ENCODE results near the gene MYOCOS.

Gene MYOCOS

DNA sequence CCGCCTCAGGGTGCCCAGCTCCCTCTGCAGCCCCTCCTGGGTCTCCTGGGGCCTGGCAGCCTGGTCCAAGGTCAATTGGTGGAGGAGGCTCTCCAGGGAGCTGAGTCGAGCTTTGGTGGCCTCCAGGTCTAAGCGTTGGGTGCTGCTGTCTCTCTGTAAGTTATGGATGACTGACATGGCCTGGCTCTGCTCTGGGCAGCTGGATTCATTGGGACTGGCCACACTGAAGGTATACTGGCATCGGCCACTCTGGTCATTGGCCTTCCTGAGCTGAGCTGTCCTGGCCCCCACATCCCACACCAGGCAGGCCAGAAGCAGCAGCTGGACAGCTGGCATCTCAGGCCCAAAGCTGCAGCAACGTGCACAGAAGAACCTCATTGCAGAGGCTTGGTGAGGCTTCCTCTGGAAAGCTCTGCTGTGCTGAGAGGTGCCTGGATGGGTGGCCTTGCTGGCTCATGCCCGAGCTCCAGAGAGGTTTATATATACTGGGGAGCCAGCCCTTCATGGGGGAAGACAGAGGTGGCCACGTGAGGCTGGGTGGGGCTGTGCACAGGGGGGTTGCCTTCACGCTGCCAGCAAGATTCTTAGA is 30.3 kb downstream of the MYOCOS start, which contains the start of gene MYOC:
MYOC (minus strand) TSS at position 455 of the 589 bp plus-strand sequence; CDS start at position 378, 77 bp downstream.
- WGBS, 2 donors (ENCODE audit: extremely low coverage in 2 of 2, insufficient read length in 2 of 2, insufficient replicate concordance in 1 of 2) = no CpG with 5 or more reads among the region's 8 CpGs
- peaks cover 0 to 4% of the 10 kb centered on the region in 2 donors for H3K4me1 ChIP-seq (ENCODE audit: control insufficient read depth in 2 of 2, insufficient read depth in 1 of 2, low read depth in 1 of 2, low read length in 2 of 2)

DNA sequence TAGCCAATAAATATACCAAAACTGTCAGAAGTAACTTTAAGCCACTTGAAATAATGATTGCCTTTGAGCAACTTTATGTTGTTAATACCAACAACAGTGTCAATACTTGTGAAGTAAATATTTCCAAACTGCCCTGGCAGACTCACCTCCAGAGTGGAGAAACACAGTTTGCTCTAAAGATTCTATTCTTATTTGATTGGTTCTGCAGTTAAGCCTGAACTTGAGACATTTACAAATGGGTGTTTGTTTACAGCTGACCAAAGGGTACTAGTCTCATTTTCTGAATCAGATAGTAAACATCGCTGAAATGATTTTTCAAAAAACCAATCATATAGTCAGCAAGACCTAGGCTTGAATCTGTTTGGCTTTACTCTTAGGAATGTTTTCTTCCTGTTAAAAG is 31.8 kb downstream of the MYOCOS start:
- Histone ChIP-seq H2BK5ac (ENCODE audit: low read length) (no peak overlapping the region), H3K4me3 (ENCODE audit: low read length in 2 of 2) (no peak overlapping the region), H3K23ac (ENCODE audit: low read depth, low read length, poor library complexity) (no peak overlapping the region), H3K4me1 (ENCODE audit: control insufficient read depth in 2 of 2, insufficient read depth in 1 of 2, low read depth in 1 of 2, low read length in 2 of 2) (peaks cover 0 to 4% of the 10 kb centered on the region in 2 donors), H4K91ac (ENCODE audit: low read depth, low read length, poor library complexity) (no peak overlapping the region), H2BK15ac (ENCODE audit: low read length) (no peak overlapping the region), H4K8ac (ENCODE audit: low read depth, low read length) (no peak overlapping the region), H2AFZ (ENCODE audit: low read length) (peak overlapping the region; percentile 74), H3K9me3 (replicated peaks in 1 of 2; ENCODE audit: control insufficient read depth in 2 of 2, insufficient read depth in 1 of 2, low read depth in 1 of 2, low read length in 2 of 2) (no peaks in the 10 kb centered on the region), H3K27ac (replicated peaks; ENCODE audit: low read length) (no peak overlapping the region), H3K36me3 (replicated peaks in 1 of 2; ENCODE audit: control insufficient read depth in 2 of 2, insufficient read depth in 2 of 2, low read length in 2 of 2) (no peaks in the 10 kb centered on the region), H3K14ac (ENCODE audit: low read length) (no peak overlapping the region), H3K27me3 (ENCODE audit: control insufficient read depth in 3 of 3, insufficient read depth in 3 of 3, low read depth in 1 of 3, low read length in 3 of 3) (peaks cover 0 to 15% (median 0%) of the 10 kb centered on the region in 3 experiments), H3K79me1 (ENCODE audit: low read depth, low read length) (no peaks in the 10 kb centered on the region), H3K18ac (ENCODE audit: low read length) (no peak overlapping the region), H2AK5ac (ENCODE audit: low read depth, low read length) (no peak overlapping the region), H2BK120ac (ENCODE audit: low read depth, low read length) (no peak overlapping the region), H3K4me2 (ENCODE audit: insufficient read depth, low read length, poor library complexity, severe bottlenecking) (no peak overlapping the region), H3K9ac (ENCODE audit: low read depth, low read length, poor library complexity) (no peak overlapping the region), H2BK12ac (ENCODE audit: low read length) (no peak overlapping the region), H3K4ac (ENCODE audit: low read length) (no peak overlapping the region)
- WGBS, 2 donors (ENCODE audit: extremely low coverage in 2 of 2, insufficient read length in 2 of 2, insufficient replicate concordance in 1 of 2) = no CpG with 5 or more reads among the region's 1 CpG
- DNase-seq (ENCODE audit: low spot score) = no peak

More for the DNA sequence above, 30.3 kb downstream of the MYOCOS start, which contains the start of gene MYOC:
- Histone ChIP-seq H3K18ac (ENCODE audit: low read length) (no peak within 1 kb of the TSS), H2BK120ac (ENCODE audit: low read depth, low read length) (no peak within 1 kb of the TSS), H2BK15ac (ENCODE audit: low read length) (peak within 1 kb of the TSS; percentile 8), H3K27me3 (ENCODE audit: control insufficient read depth in 3 of 3, insufficient read depth in 3 of 3, low read depth in 1 of 3, low read length in 3 of 3) (peaks cover 0 to 15% (median 0%) of the 10 kb centered on the region in 3 experiments), H2BK12ac (ENCODE audit: low read length) (no peak within 1 kb of the TSS), H2AFZ (ENCODE audit: low read length) (no peak within 1 kb of the TSS), H3K23ac (ENCODE audit: low read depth, low read length, poor library complexity) (no peak within 1 kb of the TSS), H3K9me3 (replicated peaks in 1 of 2; ENCODE audit: control insufficient read depth in 2 of 2, insufficient read depth in 1 of 2, low read depth in 1 of 2, low read length in 2 of 2) (no peaks in the 10 kb centered on the region), H2AK5ac (ENCODE audit: low read depth, low read length) (no peak within 1 kb of the TSS), H2BK5ac (ENCODE audit: low read length) (peak within 1 kb of the TSS; percentile 4), H3K36me3 (replicated peaks in 1 of 2; ENCODE audit: control insufficient read depth in 2 of 2, insufficient read depth in 2 of 2, low read length in 2 of 2) (no peaks in the 10 kb centered on the region), H3K4ac (ENCODE audit: low read length) (no peak within 1 kb of the TSS), H3K79me1 (ENCODE audit: low read depth, low read length) (no peaks in the 10 kb centered on the region), H3K4me3 (ENCODE audit: low read length in 2 of 2) (peak within 1 kb of the TSS in 1 of 2 donors; percentile 25), H4K91ac (ENCODE audit: low read depth, low read length, poor library complexity) (no peak within 1 kb of the TSS), H4K8ac (ENCODE audit: low read depth, low read length) (no peak within 1 kb of the TSS), H3K14ac (ENCODE audit: low read length) (no peak within 1 kb of the TSS), H3K9ac (ENCODE audit: low read depth, low read length, poor library complexity) (no peak within 1 kb of the TSS), H3K27ac (replicated peaks; ENCODE audit: low read length) (no peak within 1 kb of the TSS), H3K4me2 (ENCODE audit: insufficient read depth, low read length, poor library complexity, severe bottlenecking) (no peak within 1 kb of the TSS)
- no peak for DNase-seq (ENCODE audit: low spot score)

DNA sequence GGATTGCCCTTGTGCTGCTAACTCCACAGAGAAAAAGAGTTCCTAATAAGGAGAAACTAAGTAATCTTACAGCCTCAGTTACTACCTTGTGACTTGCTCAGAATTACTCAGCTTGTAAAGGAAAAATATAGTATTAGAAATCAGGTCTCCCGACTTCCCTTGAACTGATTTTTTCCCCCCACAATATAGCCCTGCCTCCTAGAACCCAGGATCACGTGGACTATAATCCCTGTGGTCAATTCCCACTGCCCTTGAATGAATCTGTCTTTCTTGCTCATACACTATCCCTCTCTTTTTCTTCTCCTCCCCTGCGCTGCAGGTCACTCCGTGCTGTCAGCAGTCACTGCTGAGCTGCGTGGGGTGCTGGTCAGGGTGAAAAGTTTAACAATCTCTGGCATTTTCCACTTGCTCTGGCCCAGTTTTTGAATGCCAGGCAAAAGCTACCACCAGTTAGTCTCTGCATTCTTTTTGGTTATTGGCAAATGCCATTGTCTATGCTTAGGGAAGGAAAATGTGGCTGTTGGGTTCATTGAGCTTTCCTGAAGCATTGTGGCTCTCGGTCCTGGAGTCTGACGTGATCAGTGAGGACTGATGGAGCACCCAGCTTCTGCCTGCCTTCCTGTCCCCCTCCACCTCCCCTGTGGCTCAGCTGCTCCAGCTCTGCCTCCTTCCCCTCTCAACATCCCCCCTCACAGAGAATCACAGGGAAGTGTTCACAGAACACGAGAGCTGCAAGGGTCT is 32.3 kb downstream of the MYOCOS start:
- no peak overlapping the region for H2BK120ac ChIP-seq (ENCODE audit: low read depth, low read length)

More for the DNA sequence above, 32.3 kb downstream of the MYOCOS start:
- Histone ChIP-seq H3K4ac (ENCODE audit: low read length) (no peak overlapping the region), H3K27ac (replicated peaks; ENCODE audit: low read length) (no peak overlapping the region), H2BK12ac (ENCODE audit: low read length) (no peak overlapping the region), H4K91ac (ENCODE audit: low read depth, low read length, poor library complexity) (no peak overlapping the region), H3K4me2 (ENCODE audit: insufficient read depth, low read length, poor library complexity, severe bottlenecking) (no peak overlapping the region), H2AK5ac (ENCODE audit: low read depth, low read length) (no peak overlapping the region), H4K8ac (ENCODE audit: low read depth, low read length) (no peak overlapping the region), H3K4me3 (ENCODE audit: low read length in 2 of 2) (no peak overlapping the region), H3K23ac (ENCODE audit: low read depth, low read length, poor library complexity) (no peak overlapping the region), H3K36me3 (replicated peaks in 1 of 2; ENCODE audit: control insufficient read depth in 2 of 2, insufficient read depth in 2 of 2, low read length in 2 of 2) (no peaks in the 10 kb centered on the region), H3K9ac (ENCODE audit: low read depth, low read length, poor library complexity) (no peak overlapping the region), H3K79me1 (ENCODE audit: low read depth, low read length) (no peaks in the 10 kb centered on the region), H2BK15ac (ENCODE audit: low read length) (no peak overlapping the region), H3K14ac (ENCODE audit: low read length) (no peak overlapping the region), H2AFZ (ENCODE audit: low read length) (peak overlapping the region; percentile 74), H3K4me1 (ENCODE audit: control insufficient read depth in 2 of 2, insufficient read depth in 1 of 2, low read depth in 1 of 2, low read length in 2 of 2) (peaks cover 0 to 4% of the 10 kb centered on the region in 2 donors), H2BK5ac (ENCODE audit: low read length) (no peak overlapping the region), H3K18ac (ENCODE audit: low read length) (no peak overlapping the region), H3K9me3 (replicated peaks in 1 of 2; ENCODE audit: control insufficient read depth in 2 of 2, insufficient read depth in 1 of 2, low read depth in 1 of 2, low read length in 2 of 2) (no peaks in the 10 kb centered on the region), H3K27me3 (ENCODE audit: control insufficient read depth in 3 of 3, insufficient read depth in 3 of 3, low read depth in 1 of 3, low read length in 3 of 3) (peaks cover 0 to 15% (median 0%) of the 10 kb centered on the region in 3 experiments)
- no peak for DNase-seq (ENCODE audit: low spot score)
- no CpG with 5 or more reads among the region's 8 CpGs for WGBS, 2 donors (ENCODE audit: extremely low coverage in 2 of 2, insufficient read length in 2 of 2, insufficient replicate concordance in 1 of 2)
